GM12892 (cell line): Measurements from ENCODE around the gene GRIA4.

Source experiments
- POLR2A ChIP-seq: IDR thresholded peaks from 2 replicates; pipeline ENCODE4 v1.6.1; 2011; ENCODE audit warnings: low read depth, low read length, control low read depth
- POLR2AphosphoS5 ChIP-seq: IDR thresholded peaks from 2 replicates; pipeline ENCODE4 v1.6.1; 2011; ENCODE audit warnings: low read depth, low read length, control low read depth

GRCh38 chr11:105713106-105713505, 103.2 kb downstream of the GRIA4 start:
- TF ChIP-seq POLR2A = no peak
- no peak for TF ChIP-seq POLR2AphosphoS5
